PC-3 (cell line): ENCODE measurements around the gene FGR. TPM values are rescaled to one million over a fixed set of nuclear protein-coding genes. Genes with fewer than 3 reads are reported as not detected.

Experiments
- ATAC-seq: fragments of 200-7000 bp; cut with Tn5 transposase; 2 replicates; pipeline ENCODE4 v1.9.1; 2020; ENCODE audit warnings: mild to moderate bottlenecking, moderate library complexity
- BruUV-seq: library from RNA; stranded (reverse); fragments of 400-500 nt; replicated peaks from 2 replicates; lab custom pipeline; 2021; lab: Mats Ljungman, UMichigan
- CTCF ChIA-PET: fragments of 300-600 bp; sonication (Branson Sonifier 250); formaldehyde crosslinking; loops from one replicate; lab custom pipeline; 2022; ENCODE audit warnings: antibody characterized with exemption; lab: Charles Lee
- POLR2A ChIA-PET: fragments of 300-600 bp; sonication (Branson Sonifier 250); formaldehyde crosslinking; loops from one replicate; lab custom pipeline; 2022; ENCODE audit warnings: antibody characterized with exemption; ENCODE audit not compliant: unreplicated experiment; lab: Charles Lee
- DNase-seq: peaks from one replicate; pipeline ENCODE4 v3.0.0-alpha.2; 2015
- H2AFZ ChIP-seq: fragments of 300-600 bp; sonication (generic); 2 replicates; pipeline ENCODE4 v1.6.0; 2016; ENCODE audit warnings: antibody characterized with exemption, low read length
- H3F3A ChIP-seq: fragments of 300-600 bp; sonication (generic); one replicate; pipeline ENCODE4 v1.6.0; 2017; ENCODE audit warnings: antibody characterized with exemption, low read length, control low read depth, mild to moderate bottlenecking; ENCODE audit not compliant: unreplicated experiment
- H3K27ac ChIP-seq: fragments of 300-600 bp; sonication (generic); 2 replicates; pipeline ENCODE4 v1.5.1; 2016; ENCODE audit warnings: mild to moderate bottlenecking, low read length
- H3K27me3 ChIP-seq: fragments of 300-600 bp; sonication (generic); 2 replicates; pipeline ENCODE4 v1.6.1; 2016; ENCODE audit warnings: low read length, mixed read lengths
- H3K36me3 ChIP-seq: fragments of 300-600 bp; sonication (generic); 2 replicates; pipeline ENCODE4 v1.6.1; 2016; ENCODE audit warnings: low read depth, mixed run types, low read length, mixed read lengths
- H3K4me1 ChIP-seq: fragments of 300-600 bp; sonication (generic); 2 replicates; pipeline ENCODE4 v1.5.1; 2016; ENCODE audit warnings: low read length; ENCODE audit not compliant: insufficient read depth
- H3K4me2 ChIP-seq: fragments of 300-600 bp; sonication (generic); 2 replicates; pipeline ENCODE4 v1.6.0; 2016; ENCODE audit warnings: low read length
- H3K4me3 ChIP-seq: fragments of 300-600 bp; sonication (generic); 2 replicates; pipeline ENCODE4 v1.5.1; 2016; ENCODE audit warnings: mild to moderate bottlenecking, low read length, mixed read lengths
- H3K79me2 ChIP-seq: fragments of 300-600 bp; sonication (generic); 2 replicates; pipeline ENCODE4 v1.6.1; 2017; ENCODE audit warnings: low read length, mixed read lengths
- H3K9ac ChIP-seq: fragments of 300-600 bp; sonication (generic); 2 replicates; pipeline ENCODE4 v1.6.0; 2016; ENCODE audit warnings: mild to moderate bottlenecking, low read length
- H3K9me2 ChIP-seq: fragments of 300-600 bp; sonication (generic); replicated peaks from 2 replicates; pipeline ENCODE4 v1.6.1; 2016; ENCODE audit warnings: mixed run types, low read length, mixed read lengths
- H3K9me3 ChIP-seq: fragments of 300-600 bp; sonication (generic); 2 replicates; pipeline ENCODE4 v1.6.1; 2016; ENCODE audit warnings: low read length, mixed read lengths
- H4K20me1 ChIP-seq: fragments of 300-600 bp; sonication (generic); 2 replicates; pipeline ENCODE4 v1.6.1; 2016; ENCODE audit warnings: low read length, mixed read lengths
- EZH2 ChIP-seq: fragments of 300-600 bp; sonication (generic); IDR thresholded peaks from one replicate; pipeline ENCODE4 v1.6.1; 2017; ENCODE audit warnings: antibody characterized with exemption, mild to moderate bottlenecking, low read length; ENCODE audit not compliant: unreplicated experiment
- EZH2phosphoT487 ChIP-seq: fragments of 300-600 bp; sonication (generic); IDR thresholded peaks from 2 replicates; pipeline ENCODE4 v1.6.1; 2018; ENCODE audit warnings: mild to moderate bottlenecking, antibody characterized with exemption, low read length, borderline replicate concordance
- intact Hi-C: fragments of 100-400 bp; cut with micrococcal nuclease; formaldehyde crosslinking; loops from 2 replicates; pipeline ENCODE4 v1.9.0; 2023
- total RNA-seq: library from RNA; depleted of rRNA; stranded (reverse); fragments of >200 nt; gene quantifications from 2 replicates; pipeline ENCODE4 v1.2.3, GENCODE V29; 2014
- TF ChIP-seq, protein P1 (sequence below): fragments of 300-600 bp; sonication (generic); conservative IDR thresholded peaks from 2 replicates; pipeline ENCODE4 v1.5.1; 2017; ENCODE audit warnings: antibody characterized with exemption, low read depth, mild to moderate bottlenecking, low read length

The FGR gene
- total RNA-seq, 1 experiment from 2014 or later: not detected

DNA sequence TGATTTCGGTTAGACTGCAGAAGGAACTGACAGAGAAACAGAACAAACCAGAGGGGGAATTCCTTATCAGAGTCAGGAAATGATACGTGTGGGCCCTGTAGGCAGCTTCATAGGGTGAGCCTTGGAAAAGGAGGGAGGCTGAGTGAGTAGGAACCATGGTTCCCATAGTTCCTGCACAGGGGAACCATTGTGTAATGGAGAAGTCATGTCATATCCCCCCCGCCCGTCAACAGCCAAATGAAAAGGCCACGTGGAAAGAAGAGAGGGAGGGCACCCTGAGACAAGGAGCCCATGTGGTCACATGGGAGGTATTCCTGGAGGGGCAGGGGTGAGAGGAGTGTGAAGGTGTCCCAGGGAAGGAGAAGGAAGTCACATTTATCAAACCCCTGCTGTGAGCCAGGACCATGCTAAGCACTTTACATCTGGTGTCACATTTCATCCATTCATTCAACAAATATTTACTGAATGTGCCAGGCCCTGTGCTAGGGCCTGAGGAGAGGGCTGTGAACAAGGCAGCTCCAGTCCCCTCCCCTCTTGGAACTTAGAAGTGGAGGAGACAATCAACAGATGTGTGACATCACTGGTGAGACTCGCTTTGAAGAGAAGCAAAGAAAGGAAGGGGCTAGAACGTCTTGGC lies 15.7 kb upstream of the FGR start:
- Histone ChIP-seq H3F3A (no peaks in the 10 kb centered on the region), H3K9me3 (no peaks in the 10 kb centered on the region), H3K4me1 (peaks cover 8% of the 10 kb centered on the region), H2AFZ (peak overlapping the region; percentile 51), H3K36me3 (no peaks in the 10 kb centered on the region), H3K9ac (no peak overlapping the region), H3K4me3 (no peak overlapping the region), H3K27ac (no peak overlapping the region), H3K9me2 (no peaks in the 10 kb centered on the region), H3K79me2 (no peaks in the 10 kb centered on the region), H4K20me1 (no peaks in the 10 kb centered on the region), H3K27me3 (no peaks in the 10 kb centered on the region), H3K4me2 (0 out of 2 replicates have a peak overlapping the region, but pooled peaks have one; percentile 21)
- ATAC-seq (peak; percentile 57), DNase-seq (peak; percentile 44)
- CTCF ChIA-PET: no interaction called here
- intact Hi-C loops: no loop called here
- POLR2A ChIA-PET: no interaction called here
- no TSS peak for BruUV-seq
- no peak for TF ChIP-seq EZH2phosphoT487
- TF ChIP-seq, protein P1, sequence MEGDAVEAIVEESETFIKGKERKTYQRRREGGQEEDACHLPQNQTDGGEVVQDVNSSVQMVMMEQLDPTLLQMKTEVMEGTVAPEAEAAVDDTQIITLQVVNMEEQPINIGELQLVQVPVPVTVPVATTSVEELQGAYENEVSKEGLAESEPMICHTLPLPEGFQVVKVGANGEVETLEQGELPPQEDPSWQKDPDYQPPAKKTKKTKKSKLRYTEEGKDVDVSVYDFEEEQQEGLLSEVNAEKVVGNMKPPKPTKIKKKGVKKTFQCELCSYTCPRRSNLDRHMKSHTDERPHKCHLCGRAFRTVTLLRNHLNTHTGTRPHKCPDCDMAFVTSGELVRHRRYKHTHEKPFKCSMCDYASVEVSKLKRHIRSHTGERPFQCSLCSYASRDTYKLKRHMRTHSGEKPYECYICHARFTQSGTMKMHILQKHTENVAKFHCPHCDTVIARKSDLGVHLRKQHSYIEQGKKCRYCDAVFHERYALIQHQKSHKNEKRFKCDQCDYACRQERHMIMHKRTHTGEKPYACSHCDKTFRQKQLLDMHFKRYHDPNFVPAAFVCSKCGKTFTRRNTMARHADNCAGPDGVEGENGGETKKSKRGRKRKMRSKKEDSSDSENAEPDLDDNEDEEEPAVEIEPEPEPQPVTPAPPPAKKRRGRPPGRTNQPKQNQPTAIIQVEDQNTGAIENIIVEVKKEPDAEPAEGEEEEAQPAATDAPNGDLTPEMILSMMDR: no peak
- no peak for TF ChIP-seq EZH2

DNA sequence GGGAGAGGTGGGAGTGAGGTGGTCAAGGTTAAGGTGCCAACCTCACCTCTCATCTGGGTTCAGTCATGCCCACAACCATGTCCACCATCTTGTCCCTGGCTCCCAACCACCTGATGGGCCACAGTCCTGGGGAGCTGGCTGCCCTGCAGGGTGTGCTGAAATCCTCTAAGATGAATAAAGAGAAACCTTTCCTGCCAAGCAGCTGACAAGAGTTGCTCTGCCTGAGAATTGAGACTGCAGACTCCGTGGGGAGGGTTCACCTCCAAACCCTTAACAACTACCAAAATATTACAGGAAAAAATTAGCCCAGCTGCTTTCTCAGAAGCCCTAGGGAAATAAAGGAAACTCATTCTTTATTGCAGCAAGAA lies 15.2 kb upstream of the FGR start:
- Histone ChIP-seq H3K4me2 (no peak overlapping the region), H2AFZ (peak overlapping the region; percentile 51; the same call in 1 of the 2 replicates), H3K4me1 (peaks cover 8% of the 10 kb centered on the region), H3K9ac (no peak overlapping the region), H3K9me3 (no peaks in the 10 kb centered on the region), H3K27ac (no peak overlapping the region), H3K4me3 (no peak overlapping the region), H3K36me3 (no peaks in the 10 kb centered on the region), H3K9me2 (no peaks in the 10 kb centered on the region), H4K20me1 (no peaks in the 10 kb centered on the region), H3K27me3 (no peaks in the 10 kb centered on the region), H3F3A (no peaks in the 10 kb centered on the region), H3K79me2 (no peaks in the 10 kb centered on the region)
- ATAC-seq (no peak), DNase-seq (no peak)
- ChIA-PET CTCF (no interaction called here), POLR2A (no interaction called here)
- TF ChIP-seq, protein P1: no peak
- no peak for TF ChIP-seq EZH2phosphoT487
- TF ChIP-seq EZH2: no peak
- intact Hi-C loops: no loop called here
- BruUV-seq: no TSS peak

DNA sequence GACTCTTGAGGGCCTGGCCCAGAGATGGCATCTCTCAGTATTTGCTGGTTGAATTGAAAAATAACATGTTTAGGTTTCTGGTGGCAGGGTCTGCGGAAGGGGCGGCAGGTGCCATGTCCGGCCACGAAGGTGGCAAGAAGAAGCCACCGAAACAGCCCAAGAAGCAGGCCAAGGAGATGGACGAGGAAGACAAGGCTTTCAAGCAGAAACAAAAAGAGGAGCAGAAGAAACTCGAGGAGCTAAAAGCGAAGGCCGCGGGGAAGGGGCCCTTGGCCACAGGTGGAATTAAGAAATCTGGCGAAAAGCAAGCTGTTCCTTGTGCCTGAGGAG lies 14.3 kb upstream of the FGR start:
- DNase-seq: no peak
- Histone ChIP-seq H3K4me2 (no peak overlapping the region), H3K36me3 (no peaks in the 10 kb centered on the region), H3K27me3 (no peaks in the 10 kb centered on the region), H3K9me2 (no peaks in the 10 kb centered on the region), H3K4me1 (peaks cover 8% of the 10 kb centered on the region), H3K27ac (no peak overlapping the region), H3K9ac (no peak overlapping the region), H3K79me2 (no peaks in the 10 kb centered on the region), H3K4me3 (no peak overlapping the region), H4K20me1 (no peaks in the 10 kb centered on the region), H3F3A (no peaks in the 10 kb centered on the region), H3K9me3 (no peaks in the 10 kb centered on the region), H2AFZ (no peak overlapping the region)
- no TSS peak for BruUV-seq
- CTCF ChIA-PET: interaction anchor here (0.6 kb wide), 1 partner anchor 71 kb away, joined by 3 read pairs; no protein-coding TSS in a partner anchor
- ATAC-seq: no peak
- no peak for TF ChIP-seq EZH2
- TF ChIP-seq, protein P1: no peak
- no peak for TF ChIP-seq EZH2phosphoT487
- POLR2A ChIA-PET: no interaction called here
- intact Hi-C loops: no loop called here
